GM21447 (cell line): Measurements from ENCODE around the gene TBC1D22A.
A peak's percentile ranks its signal among the peaks of the same experiment; 100 is the strongest.

Source experiments
- ATAC-seq: cut with Tn5 transposase; IDR thresholded peaks from one replicate; pipeline ENCODE4 v1.9.1; 2021; ENCODE audit not compliant: unreplicated experiment

The TBC1D22A gene

DNA sequence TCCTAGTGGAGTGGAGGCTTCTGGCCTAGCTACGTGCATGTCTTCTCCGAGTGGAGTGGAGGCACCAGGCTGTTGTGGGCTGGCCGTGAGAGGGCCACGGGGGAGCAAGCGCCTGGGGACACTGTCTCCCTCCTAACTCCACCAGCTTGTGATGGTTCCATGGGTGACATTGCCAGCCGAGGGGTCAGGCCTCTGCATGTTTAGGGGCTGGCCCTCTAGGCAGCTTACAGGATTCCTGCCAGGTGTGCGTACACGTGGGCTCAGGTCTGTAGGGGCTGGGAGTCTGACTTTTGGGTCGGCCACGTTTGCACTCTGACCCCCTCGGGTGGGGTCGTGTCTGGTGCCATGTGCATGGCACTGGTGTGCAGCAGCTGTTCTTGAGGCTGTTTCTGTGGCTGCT lies 31.6 kb downstream of the TBC1D22A start:
- no peak for ATAC-seq

DNA sequence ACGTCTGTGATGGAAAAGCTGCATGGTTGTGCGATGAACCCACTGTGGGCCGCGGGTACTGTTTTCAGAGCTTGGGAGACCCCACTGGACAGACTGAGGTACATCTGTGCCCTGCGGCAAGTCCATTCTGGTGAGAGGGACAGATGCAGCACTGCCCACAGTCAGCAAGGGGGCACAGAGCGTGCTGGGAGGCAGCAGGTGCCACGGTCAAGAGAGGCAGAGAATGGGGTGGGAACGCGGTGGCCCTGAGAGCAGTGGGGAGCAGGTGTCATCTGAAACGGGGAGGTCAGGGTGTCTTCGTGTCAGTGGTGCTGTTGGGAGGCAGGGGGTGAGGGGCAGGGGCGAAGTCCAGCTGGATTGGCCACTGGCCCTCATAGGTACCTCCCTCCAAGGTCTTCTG lies 32.0 kb downstream of the TBC1D22A start:
- no peak for ATAC-seq

DNA sequence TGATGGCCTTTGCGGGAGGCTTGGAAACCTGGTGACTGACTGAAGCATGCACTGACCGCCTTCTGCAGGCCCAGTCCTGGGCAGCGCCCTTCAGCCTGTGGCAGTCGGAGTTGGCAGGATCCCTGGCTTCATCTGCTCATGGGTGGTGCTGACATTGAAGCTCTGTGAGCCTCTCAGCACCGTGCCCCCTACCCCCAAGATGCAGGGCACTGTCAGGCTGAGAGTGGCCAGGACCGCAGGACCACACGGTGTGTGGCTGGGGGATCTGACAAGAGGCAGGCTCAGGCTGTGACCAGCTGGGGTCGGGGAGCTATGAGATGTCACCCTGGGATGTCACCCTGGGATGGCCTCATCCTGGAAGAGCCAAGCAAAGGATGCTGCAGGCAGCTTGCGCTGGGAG lies 32.7 kb downstream of the TBC1D22A start:
- no peak for ATAC-seq

DNA sequence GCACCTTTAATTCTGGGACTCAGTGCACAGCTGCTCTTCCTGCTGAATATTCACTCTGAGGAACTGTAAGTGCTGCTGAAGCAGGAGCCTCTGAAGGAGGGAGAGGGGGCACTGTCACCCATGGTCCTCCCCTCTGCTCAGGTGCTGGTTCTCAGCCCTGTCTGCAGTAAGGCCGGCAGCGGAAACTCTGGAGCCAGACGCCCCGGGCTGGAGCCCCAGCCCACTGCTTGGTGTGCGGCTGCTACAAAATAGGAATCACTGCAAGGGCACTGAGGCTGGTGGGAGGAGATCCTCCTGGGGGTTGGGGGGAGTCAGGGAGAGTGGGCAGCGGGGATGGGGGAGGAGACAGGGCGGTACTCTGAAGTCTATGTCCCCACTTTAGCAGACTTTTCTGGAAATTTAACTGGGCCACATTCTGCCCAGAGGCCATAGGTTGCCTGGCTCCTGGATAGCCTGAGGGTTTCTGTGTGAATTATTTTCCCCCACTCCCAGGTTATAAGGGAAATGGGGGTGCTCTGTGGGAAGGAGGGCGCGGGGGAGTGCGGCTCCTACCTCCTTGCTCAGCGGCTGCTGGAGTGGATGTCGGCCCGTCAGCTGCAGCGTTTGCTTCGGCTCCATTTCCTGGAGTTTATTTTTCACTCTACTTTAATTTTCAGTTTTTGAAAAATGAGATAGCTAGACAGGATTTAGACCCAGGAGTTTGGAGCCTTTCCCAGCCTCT lies 33.6 kb downstream of the TBC1D22A start:
- no peak for ATAC-seq

DNA sequence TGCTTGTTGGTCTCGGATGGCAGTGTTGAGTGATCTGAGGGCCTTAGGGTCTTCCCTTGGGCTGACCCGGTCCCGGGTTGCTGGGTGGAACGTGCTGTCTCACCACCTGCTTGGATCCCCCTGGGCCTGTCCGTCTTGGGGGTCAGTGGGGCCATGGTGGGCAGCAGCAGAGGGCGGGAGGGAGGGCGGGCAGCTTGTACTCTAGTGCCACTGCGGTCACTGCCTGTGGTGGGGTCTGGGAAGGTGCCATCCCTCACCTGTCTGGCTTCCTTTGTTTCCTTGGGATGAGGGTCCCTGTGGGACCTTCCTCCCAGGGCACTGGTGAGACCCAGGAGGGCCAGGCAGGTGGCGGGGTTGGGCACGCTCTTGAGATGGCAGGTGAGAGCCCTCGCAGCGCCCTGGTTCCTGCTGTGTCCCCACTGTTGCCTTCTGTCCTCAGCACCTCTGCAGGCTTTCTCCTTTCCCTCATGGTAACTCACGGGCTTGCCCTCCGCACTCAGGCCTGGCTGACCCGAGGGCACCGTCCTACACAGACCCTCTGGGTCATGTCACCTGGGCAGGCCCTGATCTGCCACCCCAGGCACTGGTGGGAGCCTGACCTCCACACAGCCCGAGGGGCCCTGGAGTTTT lies 34.2 kb downstream of the TBC1D22A start:
- no peak for ATAC-seq

DNA sequence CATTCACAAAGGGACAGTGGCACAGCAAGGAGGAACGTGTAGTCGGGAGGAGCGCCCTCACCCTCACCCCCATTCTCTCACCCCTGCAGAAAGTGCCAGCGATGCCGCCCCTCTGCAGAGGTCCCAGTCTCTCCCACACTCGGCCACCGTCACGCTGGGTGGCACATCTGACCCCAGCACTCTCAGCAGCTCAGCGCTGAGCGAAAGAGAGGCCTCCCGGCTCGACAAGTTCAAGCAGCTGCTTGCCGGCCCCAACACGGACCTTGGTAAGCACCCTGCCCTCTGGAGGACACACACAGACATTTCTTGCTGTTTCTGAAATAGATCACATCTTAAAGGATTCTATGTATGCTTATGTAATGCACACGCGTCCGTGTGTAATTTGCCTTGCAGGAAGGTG lies 34.9 kb downstream of the TBC1D22A start:
- no peak for ATAC-seq

DNA sequence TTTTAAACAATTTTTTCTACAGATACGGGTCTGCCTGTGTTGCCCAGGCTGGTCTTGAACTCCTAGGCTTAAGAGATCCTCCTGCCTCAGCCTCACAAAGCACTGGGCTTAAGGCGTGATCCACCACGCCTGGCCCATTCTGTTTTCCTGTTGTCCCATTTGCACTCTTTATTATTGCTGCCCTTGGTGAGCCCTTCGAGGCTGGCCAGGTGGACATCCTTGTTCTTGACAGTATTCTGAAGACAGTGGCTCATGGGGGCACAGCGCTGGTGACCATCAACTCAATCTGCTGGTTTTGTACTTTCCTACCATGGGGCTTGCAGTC lies 35.6 kb downstream of the TBC1D22A start:
- ATAC-seq, result no peak

DNA sequence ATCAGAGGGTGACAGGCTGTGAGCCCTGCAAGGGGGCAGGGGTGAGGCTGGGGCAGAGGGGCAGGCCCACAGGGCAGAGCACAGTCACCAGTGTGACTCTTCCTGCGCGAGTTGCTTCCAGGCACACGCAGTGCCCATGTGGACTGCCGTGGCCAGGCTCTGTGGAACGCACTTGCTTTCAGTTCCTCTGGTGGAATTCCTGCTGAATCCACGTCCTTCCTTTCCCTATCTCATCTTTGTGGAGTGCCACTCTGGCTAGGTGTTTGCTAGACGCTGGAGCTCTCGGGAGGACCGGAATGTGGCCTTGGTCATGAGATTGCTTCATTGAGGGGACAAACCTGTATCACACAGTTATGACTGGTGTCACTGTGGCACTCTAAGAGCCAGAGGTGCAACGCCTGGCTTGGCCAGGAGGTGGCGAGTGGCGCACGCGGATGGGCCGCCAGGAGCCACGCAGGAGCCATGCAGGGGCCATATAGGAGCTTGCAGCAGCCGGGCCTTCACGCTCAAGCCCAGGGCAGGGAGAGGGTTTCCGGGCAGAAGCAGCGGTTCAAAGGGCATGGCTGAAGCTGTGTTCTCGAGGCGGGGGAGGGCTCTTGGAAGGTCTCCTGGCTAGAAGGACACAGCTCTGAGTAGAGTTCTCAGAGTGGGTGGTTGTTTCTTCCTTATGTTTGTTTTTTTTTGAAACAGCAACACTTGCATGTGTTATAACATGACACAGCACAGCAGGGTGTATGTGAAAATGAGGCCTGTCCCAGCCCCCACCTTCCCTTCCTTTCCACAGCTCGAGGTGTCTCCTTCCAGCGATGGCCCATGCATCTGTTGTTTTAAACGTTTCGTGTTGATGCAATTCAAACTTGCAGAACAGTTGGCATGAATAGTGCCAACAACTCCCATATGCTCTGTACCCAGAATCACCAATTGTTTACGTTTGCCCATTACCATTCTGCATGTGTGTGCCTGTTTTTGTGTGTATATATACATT lies 36.2 kb downstream of the TBC1D22A start:
- no peak for ATAC-seq

DNA sequence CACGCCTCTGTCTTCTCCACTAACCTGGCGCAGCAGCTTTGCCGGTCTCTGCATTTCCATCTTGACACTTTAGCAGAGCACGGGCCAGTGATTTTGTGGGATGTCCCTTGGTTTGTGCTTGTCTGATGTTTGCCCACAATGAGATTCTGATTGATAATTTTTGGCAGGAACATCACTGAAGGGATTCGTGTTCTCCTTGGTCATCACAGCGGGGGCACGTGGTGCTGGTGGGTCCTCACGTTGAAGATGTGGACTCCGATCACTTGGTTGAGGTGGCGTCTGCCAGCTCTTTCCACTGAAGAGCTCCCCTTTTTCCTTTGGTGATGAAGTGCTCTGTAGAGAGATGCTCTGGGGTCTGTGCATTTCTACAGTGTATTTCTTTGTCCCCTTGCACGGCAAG lies 37.2 kb downstream of the TBC1D22A start:
- ATAC-seq, result no peak

DNA sequence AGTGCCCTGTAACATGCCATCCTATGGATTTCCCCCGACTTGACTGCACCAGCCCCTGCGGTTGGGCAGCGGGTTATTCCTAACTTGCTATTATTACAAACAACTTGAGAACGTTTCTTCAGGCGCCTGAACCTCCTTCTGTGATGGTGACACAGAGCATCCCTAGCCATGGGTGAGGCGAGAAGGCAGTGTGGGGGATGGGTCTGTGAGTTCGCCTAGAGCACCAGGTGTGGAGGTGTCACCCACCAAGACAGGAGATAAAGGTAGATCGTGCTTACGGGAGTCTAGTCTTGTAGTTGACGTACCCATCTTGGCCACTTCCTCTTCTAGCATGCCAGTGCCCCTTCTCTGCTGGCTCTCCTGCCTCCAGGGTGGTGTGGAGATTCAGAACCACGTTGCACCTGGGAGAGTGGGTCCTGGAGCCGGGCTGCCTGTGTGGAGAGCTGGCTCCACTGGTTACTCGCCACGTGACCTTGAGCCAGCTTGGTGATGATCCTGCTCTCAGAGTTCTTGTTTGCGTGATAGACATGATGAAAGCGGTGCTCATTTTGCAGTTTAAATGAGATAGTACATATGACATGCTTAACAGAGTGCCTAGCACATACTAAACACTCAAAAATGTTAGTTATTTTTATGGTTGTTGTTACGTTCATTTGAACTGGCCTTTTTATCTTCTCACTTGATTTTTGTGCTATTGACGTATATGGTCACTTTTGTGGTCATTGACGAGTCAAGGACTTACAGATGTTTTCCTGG lies 37.8 kb downstream of the TBC1D22A start:
- ATAC-seq, result no peak

DNA sequence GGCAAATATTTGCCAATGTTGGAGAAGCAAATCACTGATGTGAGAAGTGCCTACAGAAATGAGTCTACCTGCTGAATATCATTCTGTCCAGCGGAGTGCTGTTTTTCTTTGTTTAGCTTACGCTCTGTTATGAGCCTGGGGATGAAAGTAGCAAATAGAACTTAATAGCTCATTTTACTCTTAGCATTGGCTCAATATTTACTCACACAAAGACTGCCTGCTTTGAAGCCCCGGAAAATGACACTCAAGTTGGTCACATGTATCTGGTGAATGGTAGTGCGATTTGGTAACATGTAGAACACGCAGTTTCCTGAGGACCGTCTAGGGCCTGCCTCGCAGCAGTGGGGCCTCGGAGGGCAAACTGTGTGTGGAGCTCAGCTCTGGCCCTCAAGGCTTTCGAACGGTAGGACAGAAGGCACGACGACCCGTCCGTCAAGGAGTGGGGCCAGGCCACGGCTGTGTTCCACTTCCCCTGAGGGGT lies 38.9 kb downstream of the TBC1D22A start:
- ATAC-seq, result no peak

DNA sequence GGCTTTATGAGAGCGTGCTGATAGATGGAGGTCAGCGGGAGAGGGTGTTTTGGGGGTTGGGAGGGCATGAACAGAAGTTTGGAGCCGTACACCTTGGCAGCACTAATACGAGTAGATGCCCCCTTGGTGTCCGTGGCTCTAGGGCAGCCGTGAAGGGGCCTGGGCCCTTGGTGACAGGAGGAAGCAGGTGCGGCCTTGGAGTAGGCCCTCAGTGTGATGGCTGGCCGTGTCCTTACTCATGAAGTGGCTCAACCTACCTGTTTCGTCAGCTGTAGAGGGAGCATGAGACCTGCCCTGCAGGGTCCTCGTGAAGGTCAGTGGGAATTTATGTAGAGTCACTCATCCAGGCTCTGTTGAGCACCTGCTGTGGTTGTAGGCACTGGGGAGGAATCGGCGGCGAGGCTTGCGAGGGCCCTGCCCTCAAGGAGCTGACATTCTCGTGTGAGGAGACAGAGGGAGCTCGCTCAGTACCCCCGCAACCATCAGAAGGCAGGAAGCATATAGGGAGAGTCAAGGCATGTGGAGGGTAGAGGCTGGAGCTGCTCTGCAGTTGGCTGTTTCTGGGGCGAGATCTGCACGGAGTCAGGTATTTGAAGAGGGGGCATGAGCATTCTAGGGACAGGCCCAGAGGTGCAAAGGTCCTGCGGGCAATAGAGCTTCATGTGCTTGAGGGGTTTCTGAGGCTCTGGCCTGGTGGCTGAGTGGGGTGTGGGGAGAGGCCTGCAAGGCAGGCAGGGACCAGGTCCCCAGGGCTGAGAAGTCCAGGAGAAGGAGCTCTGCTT lies 39.6 kb downstream of the TBC1D22A start:
- ATAC-seq, result no peak

DNA sequence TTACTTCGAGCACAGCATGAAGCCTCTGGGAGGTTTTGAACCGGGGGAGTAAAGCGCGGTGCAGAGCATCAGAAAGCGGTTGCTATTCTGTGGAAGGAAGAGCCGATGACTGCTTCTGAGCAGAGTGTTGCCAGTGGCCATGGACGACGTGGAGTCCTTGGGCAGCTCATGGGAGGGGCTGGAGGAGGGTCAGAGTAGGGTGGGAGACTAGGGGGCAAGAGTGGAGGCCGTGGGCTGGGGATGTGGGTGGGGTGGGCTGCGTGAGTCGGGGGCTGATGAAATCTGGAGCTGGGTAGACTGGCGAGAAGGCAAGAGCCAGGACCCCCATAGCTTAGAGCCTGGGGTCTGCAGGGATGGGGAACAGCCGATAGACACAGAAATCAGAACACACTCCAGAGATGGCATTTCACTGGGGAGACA lies 40.2 kb downstream of the TBC1D22A start:
- ATAC-seq, result no peak

DNA sequence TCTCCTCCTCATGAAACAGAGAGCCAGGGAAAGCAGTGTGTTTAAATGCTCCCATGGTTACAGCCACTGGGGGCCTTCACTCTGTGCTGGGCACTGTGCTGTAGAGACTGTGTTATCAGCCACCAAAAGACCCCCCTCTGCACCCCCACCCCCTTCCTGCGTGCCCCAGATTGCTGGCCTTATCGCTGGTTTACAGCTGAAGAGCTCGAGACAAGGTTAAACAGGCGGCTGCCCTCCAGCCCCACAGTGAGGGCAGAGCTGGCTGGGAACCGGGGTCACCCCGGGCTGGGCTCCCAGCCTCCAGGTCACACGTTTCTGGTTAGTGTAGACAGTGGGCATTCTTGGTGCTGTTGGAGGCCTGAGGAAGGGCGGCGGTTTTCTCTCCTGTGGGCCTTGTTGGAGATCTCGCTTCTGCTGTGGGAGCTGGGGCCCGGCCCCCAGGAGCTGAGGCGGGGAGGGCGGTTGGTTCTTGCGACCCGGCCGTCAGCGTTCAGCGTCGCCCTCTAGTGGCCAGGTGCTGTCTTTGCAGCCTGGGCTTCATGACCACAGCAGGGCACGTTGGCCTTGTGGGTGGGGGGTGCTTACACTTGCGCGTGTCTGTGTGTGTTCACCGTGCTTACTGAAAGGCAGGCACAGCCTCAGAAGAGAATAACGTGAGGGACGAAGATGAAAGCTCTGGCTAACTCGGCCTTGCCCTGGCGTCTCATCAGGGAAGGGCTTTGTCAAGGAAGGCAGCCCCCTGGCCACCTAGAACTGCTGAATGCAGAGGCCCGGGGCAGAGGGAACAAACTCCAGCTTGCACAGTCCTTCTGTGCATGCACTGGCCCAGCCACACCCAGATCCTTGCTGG lies 40.8 kb downstream of the TBC1D22A start:
- ATAC-seq, result peak; percentile 55

DNA sequence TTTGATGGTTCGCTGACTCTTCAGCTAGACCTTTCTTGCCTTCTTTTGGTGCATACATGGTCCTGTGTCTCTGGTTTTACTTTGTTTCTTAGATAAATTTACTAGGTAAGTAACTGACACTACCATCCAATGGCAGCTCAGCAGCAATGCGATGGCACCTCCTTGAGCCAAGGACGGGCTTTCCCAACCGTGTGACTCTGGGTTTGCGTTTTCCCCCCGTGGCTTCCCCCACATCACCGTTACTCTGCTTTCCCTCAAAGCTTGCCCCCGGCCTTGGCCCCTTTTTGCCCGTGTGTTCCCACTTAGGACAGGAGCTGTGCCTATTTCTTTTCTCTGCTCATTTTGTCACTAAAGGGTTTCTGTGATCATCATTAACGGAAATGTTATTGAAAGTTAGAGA lies 41.5 kb downstream of the TBC1D22A start:
- no peak for ATAC-seq

DNA sequence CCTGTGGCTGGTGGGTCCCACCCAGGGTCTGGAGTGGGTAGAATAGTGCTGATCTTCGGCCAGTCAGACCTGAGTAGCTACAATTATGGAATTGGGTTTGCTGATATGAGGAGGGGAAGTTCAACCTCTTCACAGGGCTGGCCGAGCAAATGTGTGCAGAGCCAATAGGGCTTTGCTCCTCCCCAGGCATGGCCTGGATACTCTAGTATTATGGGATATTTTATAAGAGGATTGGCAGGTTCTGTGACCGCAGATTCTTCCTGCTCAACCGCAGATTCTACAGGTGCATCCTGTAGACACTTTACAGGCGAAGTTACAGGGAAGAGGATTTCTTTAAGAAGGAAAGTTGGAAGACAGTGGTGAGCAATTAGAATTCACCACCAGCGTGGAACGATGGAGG lies 44.3 kb downstream of the TBC1D22A start:
- ATAC-seq, result no peak

DNA sequence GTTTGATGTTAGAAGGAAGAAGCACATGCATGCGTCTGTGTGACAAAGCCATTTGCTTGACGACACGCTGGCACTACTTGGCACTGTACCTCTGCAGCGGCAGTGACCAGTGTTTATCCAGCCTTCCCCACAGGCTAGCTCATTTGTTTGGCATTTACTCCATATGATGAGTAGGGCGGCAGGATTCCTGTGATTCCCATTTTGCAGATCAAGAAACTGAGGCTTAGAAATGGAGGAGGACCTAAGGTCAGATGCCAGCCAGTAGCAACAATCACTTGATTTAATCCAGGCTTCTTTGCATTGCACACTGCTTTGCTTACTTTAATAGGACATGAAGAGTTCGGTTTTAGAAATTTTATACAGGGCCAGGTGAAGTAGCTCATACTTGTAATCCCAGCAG lies 45.0 kb downstream of the TBC1D22A start:
- ATAC-seq, result no peak

DNA sequence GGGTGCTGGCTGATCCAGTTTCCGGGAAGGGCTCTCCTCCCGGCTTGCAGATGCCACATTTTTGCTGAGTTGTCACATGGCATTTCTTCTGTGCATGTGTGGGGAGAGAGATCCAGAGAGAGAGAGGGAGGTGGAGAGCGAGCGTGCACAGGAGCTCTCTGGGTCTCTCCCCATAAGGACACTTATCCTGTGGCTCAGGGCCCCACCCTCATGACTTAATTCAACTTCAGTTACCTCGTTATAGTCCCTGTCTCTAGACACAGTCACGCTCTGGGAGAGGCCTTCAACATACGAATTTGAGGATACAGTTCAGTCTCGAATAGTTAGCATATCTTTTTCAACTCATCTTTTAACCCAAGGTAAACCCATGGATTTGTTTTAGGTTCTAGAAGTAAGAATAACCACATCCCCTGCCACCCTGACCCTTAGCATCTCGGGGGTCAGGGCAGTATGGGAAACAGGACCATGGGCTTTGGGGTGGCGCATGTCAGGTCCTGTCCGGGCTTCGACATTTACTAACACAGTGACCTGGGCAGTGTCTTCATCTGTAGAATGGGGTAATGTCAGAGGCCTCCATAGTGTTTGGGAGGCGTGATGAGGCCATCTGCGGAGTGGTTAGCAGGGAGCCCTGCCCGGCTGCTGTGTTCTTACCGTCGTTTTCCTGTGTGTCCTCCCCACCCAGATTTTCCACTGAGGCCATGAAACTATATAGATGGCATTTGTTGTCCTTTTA lies 46.9 kb downstream of the TBC1D22A start:
- ATAC-seq, result no peak
